GM20000 (cell line): ENCODE data around the gene SNAP25.
A peak's percentile ranks its signal among the peaks of the same experiment; 100 is the strongest.

Source experiments
- DNase-seq: peaks from one replicate; pipeline ENCODE4 v3.0.0; 2012; ENCODE audit warnings: low spot score
- CTCF ChIP-seq: IDR thresholded peaks from 2 replicates; pipeline ENCODE4 v1.5.1; 2012; ENCODE audit warnings: mild to moderate bottlenecking, control low read depth; ENCODE audit errors: extremely low read depth, missing control alignments

SNAP25 gene

GRCh38 chr20:10218536-10219451 lies at the start of gene SNAP25:
SNAP25 (plus strand) TSS chr20:10218830; CDS start chr20:10275492, 56,662 bp downstream.
- DNase-seq: peak; percentile 30
- no peak for TF ChIP-seq CTCF

GRCh38 chr20:10169752-10170151 lies 48.9 kb upstream of the SNAP25 start:
- no peak for TF ChIP-seq CTCF
- no peak for DNase-seq

GRCh38 chr20:10170261-10170660 lies 48.4 kb upstream of the SNAP25 start:
- DNase-seq: no peak
- no peak for TF ChIP-seq CTCF

GRCh38 chr20:10171864-10172751 lies 46.5 kb upstream of the SNAP25 start:
- DNase-seq: no peak
- no peak for TF ChIP-seq CTCF

GRCh38 chr20:10172998-10173655 lies 45.5 kb upstream of the SNAP25 start:
- DNase-seq: no peak
- no peak for TF ChIP-seq CTCF

- no peak for TF ChIP-seq CTCF
These were observed 44.2 kb upstream of the SNAP25 start for GRCh38 chr20:10174400-10174799.

More at GRCh38 chr20:10174400-10174799, 44.2 kb upstream of the SNAP25 start:
- DNase-seq: no peak
